ENCODE results near the gene TMEM135. TPM values are rescaled to one million over a fixed set of nuclear protein-coding genes. Genes with fewer than 3 reads are reported as not detected.

TMEM135 gene
- total RNA-seq, 1 donor from 2014 or later, result 20.6 TPM

DNA sequence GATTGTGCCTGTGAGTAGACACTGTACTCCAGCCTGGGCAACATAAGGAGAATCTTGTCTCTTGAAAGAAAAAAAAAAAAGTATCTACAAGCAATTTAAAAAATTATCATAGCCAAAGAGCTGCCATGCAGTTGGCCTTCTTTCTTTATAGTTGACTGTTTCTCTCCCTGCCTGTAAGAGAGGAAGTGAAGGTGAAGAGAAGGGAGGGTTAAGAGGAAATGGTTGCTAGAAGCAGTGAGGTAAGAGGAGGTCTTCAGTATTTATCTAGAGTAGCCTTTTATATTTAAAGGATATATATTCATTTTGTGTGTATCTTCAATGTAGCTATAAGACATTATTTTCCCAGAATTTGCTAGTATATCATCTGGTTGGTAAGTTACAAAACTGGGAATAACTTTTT, 217.9 kb downstream of the TMEM135 start:
- Histone ChIP-seq H3K36me3 (ENCODE audit: insufficient read depth, low read length) (no peaks in the 10 kb centered on the region), H3K27ac (ENCODE audit: low read depth, low read length) (no peak overlapping the region), H3K27me3 (ENCODE audit: insufficient read depth, low read length) (no peaks in the 10 kb centered on the region), H2AFZ (ENCODE audit: low read depth, low read length) (no peak overlapping the region), H3K4me3 (ENCODE audit: insufficient read depth, low read depth, low read length) (no peak overlapping the region), H3K9me3 (ENCODE audit: insufficient read depth, low read depth, low read length) (no peaks in the 10 kb centered on the region), H3K4me1 (ENCODE audit: insufficient read depth, low read length) (peaks cover 2% of the 10 kb centered on the region), H3K9ac (ENCODE audit: low read length) (no peak overlapping the region), H3K79me2 (ENCODE audit: insufficient read depth, low read length) (no peaks in the 10 kb centered on the region), H3K4me2 (ENCODE audit: low read length) (no peak overlapping the region), H4K20me1 (ENCODE audit: insufficient read depth, low read length) (no peaks in the 10 kb centered on the region)
- H3K9me3 Mint-ChIP-seq (ENCODE audit: unreplicated experiment), result no peaks in the 10 kb centered on the region
- TF ChIP-seq EZH2 (IDR thresholded peaks at IDR 0.05; ENCODE audit: insufficient read depth, low read length), result no peak
- no peak for TF ChIP-seq CTCF (IDR thresholded peaks at IDR 0.05; ENCODE audit: insufficient read depth, low read depth, low read length)
- H3K4me3 Mint-ChIP-seq (ENCODE audit: unreplicated experiment), result no peak overlapping the region
- peaks cover 16% of the 10 kb centered on the region for H3K4me1 Mint-ChIP-seq (ENCODE audit: low read depth, unreplicated experiment)
- DNase-seq (ENCODE audit: low read depth), result no peak
- no peak for FAIRE-seq
- no peaks in the 10 kb centered on the region for H3K27me3 Mint-ChIP-seq (ENCODE audit: low read depth, unreplicated experiment)
- no peak overlapping the region for H3K27ac Mint-ChIP-seq (ENCODE audit: unreplicated experiment)
- H3K36me3 Mint-ChIP-seq (ENCODE audit: low read depth, unreplicated experiment), result no peaks in the 10 kb centered on the region

GRCh38 chr11:87256694-87257340, 219.1 kb downstream of the TMEM135 start:
- H3K4me2 ChIP-seq (ENCODE audit: low read length), result no peak overlapping the region
- no peak for DNase-seq (ENCODE audit: low read depth)
- no peak overlapping the region for H3K27ac Mint-ChIP-seq (ENCODE audit: unreplicated experiment)
- TF ChIP-seq EZH2 (IDR thresholded peaks at IDR 0.05; ENCODE audit: insufficient read depth, low read length) (no peak), CTCF (IDR thresholded peaks at IDR 0.05; ENCODE audit: insufficient read depth, low read depth, low read length) (no peak)
- H3K9me3 ChIP-seq (ENCODE audit: insufficient read depth, low read depth, low read length), result no peaks in the 10 kb centered on the region
- no peak overlapping the region for H3K27ac ChIP-seq (ENCODE audit: low read depth, low read length)
- H4K20me1 ChIP-seq (ENCODE audit: insufficient read depth, low read length), result no peaks in the 10 kb centered on the region
- no peaks in the 10 kb centered on the region for H3K9me3 Mint-ChIP-seq (ENCODE audit: unreplicated experiment)
- H3K4me1 Mint-ChIP-seq (ENCODE audit: low read depth, unreplicated experiment), result peaks cover 19% of the 10 kb centered on the region
- no peaks in the 10 kb centered on the region for H3K79me2 ChIP-seq (ENCODE audit: insufficient read depth, low read length)
- no peak overlapping the region for H2AFZ ChIP-seq (ENCODE audit: low read depth, low read length)
- H3K4me3 ChIP-seq (ENCODE audit: insufficient read depth, low read depth, low read length), result no peak overlapping the region
- FAIRE-seq, result peak; percentile 79
- no peaks in the 10 kb centered on the region for H3K36me3 Mint-ChIP-seq (ENCODE audit: low read depth, unreplicated experiment)
- no peaks in the 10 kb centered on the region for H3K27me3 ChIP-seq (ENCODE audit: insufficient read depth, low read length)
- H3K4me3 Mint-ChIP-seq (ENCODE audit: unreplicated experiment), result no peak overlapping the region
- H3K4me1 ChIP-seq (ENCODE audit: insufficient read depth, low read length), result peaks cover 5% of the 10 kb centered on the region
- no peaks in the 10 kb centered on the region for H3K36me3 ChIP-seq (ENCODE audit: insufficient read depth, low read length)
- H3K27me3 Mint-ChIP-seq (ENCODE audit: low read depth, unreplicated experiment), result no peaks in the 10 kb centered on the region
- H3K9ac ChIP-seq (ENCODE audit: low read length), result no peak overlapping the region

GRCh38 chr11:87258171-87258833, 220.6 kb downstream of the TMEM135 start:
- Mint-ChIP-seq H3K36me3 (ENCODE audit: low read depth, unreplicated experiment) (no peaks in the 10 kb centered on the region), H3K27ac (ENCODE audit: unreplicated experiment) (no peak overlapping the region), H3K4me1 (ENCODE audit: low read depth, unreplicated experiment) (peaks cover 19% of the 10 kb centered on the region), H3K9me3 (ENCODE audit: unreplicated experiment) (no peaks in the 10 kb centered on the region), H3K27me3 (ENCODE audit: low read depth, unreplicated experiment) (no peaks in the 10 kb centered on the region), H3K4me3 (ENCODE audit: unreplicated experiment) (no peak overlapping the region)
- FAIRE-seq (no peak), DNase-seq (ENCODE audit: low read depth) (no peak)
- Histone ChIP-seq H3K9me3 (ENCODE audit: insufficient read depth, low read depth, low read length) (no peaks in the 10 kb centered on the region), H3K36me3 (ENCODE audit: insufficient read depth, low read length) (no peaks in the 10 kb centered on the region), H3K79me2 (ENCODE audit: insufficient read depth, low read length) (no peaks in the 10 kb centered on the region), H3K9ac (ENCODE audit: low read length) (no peak overlapping the region), H3K27me3 (ENCODE audit: insufficient read depth, low read length) (no peaks in the 10 kb centered on the region), H4K20me1 (ENCODE audit: insufficient read depth, low read length) (no peaks in the 10 kb centered on the region), H3K4me1 (ENCODE audit: insufficient read depth, low read length) (peaks cover 5% of the 10 kb centered on the region), H3K27ac (ENCODE audit: low read depth, low read length) (no peak overlapping the region), H3K4me2 (ENCODE audit: low read length) (no peak overlapping the region), H3K4me3 (ENCODE audit: insufficient read depth, low read depth, low read length) (no peak overlapping the region), H2AFZ (ENCODE audit: low read depth, low read length) (no peak overlapping the region)
- TF ChIP-seq CTCF (IDR thresholded peaks at IDR 0.05; ENCODE audit: insufficient read depth, low read depth, low read length) (no peak), EZH2 (IDR thresholded peaks at IDR 0.05; ENCODE audit: insufficient read depth, low read length) (no peak)
